Activated CD4-positive, alpha-beta T cell treated with anti-CD3 and anti-CD28 coated beads, Interleukin-2, amount 10 ng/mL, durations not matched to agents 7 days and 5 days (primary cell): ENCODE results near the gene KLF7. TPM values are rescaled to one million over a fixed set of nuclear protein-coding genes. Genes with fewer than 3 reads are reported as not detected.

Experiments
- CTCF ChIA-PET: fragments of 350-600 bp; sonication (Branson Sonifier 250); formaldehyde crosslinking; loops from one replicate; lab custom pipeline; 2021; ENCODE audit warnings: antibody characterized with exemption; lab: Charles Lee
- POLR2A ChIA-PET: fragments of 350-600 bp; sonication (Branson Sonifier 250); formaldehyde crosslinking; loops from one replicate; lab custom pipeline; 2021; ENCODE audit warnings: antibody characterized with exemption; lab: Charles Lee
- DNase-seq: peaks from one replicate; pipeline ENCODE4 v3.0.0-alpha.2; 2020
- H3K27ac Mint-ChIP-seq: one replicate; pipeline ENCODE4 v1.8.0; 2021; ENCODE audit warnings: mild to moderate bottlenecking, moderate library complexity, mixed read lengths
- H3K27me3 Mint-ChIP-seq: one replicate; pipeline ENCODE4 v1.8.0; 2021; ENCODE audit warnings: mixed read lengths
- H3K36me3 Mint-ChIP-seq: one replicate; pipeline ENCODE4 v1.8.0; 2021; ENCODE audit warnings: low read depth, mixed read lengths
- H3K4me1 Mint-ChIP-seq: one replicate; pipeline ENCODE4 v1.8.0; 2021; ENCODE audit warnings: mixed read lengths
- H3K4me3 Mint-ChIP-seq: one replicate; pipeline ENCODE4 v1.8.0; 2021; ENCODE audit warnings: mild to moderate bottlenecking, moderate library complexity, mixed read lengths
- H3K9me3 Mint-ChIP-seq: one replicate; pipeline ENCODE4 v1.8.0; 2021; ENCODE audit warnings: mixed read lengths
- total RNA-seq, 2 experiments: library from RNA; stranded (reverse); gene quantifications; one replicate each; pipeline ENCODE4 v1.2.3, GENCODE V29; 2021

KLF7 gene
- 10 to 100 TPM; 35.3 to 38.2 TPM for total RNA-seq

DNA sequence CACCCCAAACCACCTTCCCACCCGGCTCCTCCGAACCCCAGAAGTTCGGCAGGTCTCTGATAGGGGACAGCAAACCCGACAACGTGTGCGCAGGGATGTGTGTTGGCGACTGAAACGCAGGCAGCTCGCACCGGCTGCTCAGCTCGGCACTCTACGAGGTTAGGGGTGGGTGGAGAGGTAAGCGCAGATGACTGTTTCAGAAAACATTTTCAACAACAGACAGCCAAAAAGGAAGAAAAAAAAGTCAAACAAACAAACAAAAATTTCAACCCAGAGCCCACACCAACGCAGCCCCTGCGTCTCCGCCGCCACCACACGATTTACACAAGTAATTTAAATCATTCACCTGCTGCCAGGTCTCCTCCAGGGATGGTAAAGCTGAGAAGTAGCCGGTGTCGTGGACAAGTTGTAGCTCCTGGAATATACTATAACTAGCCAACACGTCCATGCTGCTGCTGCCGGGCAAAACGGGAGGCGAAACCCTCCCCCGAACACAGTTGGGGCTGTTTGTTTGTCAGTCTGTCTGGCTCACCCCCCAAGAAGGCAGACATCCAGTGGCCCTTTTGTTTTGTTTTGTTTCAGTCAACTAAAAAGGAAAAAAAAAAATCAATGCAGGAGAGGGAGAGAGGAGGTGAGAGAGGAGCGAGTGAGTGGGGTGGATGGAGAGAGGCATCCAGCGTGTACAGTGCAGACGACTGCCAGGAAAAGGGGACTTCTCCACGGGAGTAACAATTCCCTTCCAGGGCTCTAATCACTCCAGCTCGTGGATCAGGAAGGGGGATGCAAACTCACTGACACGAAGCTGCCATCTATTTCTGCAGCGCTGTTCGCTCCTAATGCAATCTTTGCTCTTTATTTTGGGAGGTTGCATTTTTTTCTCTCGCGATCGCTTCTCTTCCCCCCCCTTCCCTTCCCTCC lies at the start of gene KLF7:
KLF7 (minus strand) TSS at position 828 of the 918 bp plus-strand sequence; CDS start at position 448, 380 bp downstream.
- DNase-seq, result peak; percentile 66
- Mint-ChIP-seq H3K27ac (peak within 1 kb of the TSS; percentile 98), H3K9me3 (no peaks in the 10 kb centered on the region), H3K27me3 (no peaks in the 10 kb centered on the region), H3K4me3 (peak within 1 kb of the TSS; percentile 92), H3K4me1 (peaks cover 39% of the 10 kb centered on the region), H3K36me3 (peaks cover 31% of the 10 kb centered on the region)
- CTCF ChIA-PET, result interaction anchor here (0.5 to 1.4 kb wide), 9 partner anchors 9 to 361 kb away, joined by 3 to 4 read pairs (median 3); no protein-coding TSS in a partner anchor
- POLR2A ChIA-PET, result interaction anchor here (0.7 kb wide), 2 partner anchors 76 to 860 kb away, joined by 3 to 5 read pairs; partner anchors contain the start of gene PLEKHM3

DNA sequence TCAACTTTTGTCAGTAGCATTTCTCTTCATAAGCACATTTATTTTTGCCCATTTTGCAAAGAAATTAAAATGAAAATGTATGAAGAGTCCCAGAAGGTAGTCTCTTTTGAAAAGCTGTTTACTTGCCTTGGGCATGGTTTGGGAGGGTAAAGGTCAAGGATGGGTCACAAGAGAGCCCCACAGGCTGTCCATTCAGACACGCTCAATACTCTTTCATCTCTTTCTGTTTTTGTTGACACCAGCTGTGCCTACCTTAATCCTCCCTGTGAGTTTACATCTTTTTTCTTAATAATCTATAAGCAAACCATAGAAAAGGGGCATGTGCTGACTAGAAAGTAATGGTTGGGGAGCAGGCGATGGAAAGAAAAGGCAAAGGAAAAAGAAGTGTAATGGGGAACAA lies 49.6 kb upstream of the KLF7 start:
- Mint-ChIP-seq H3K27me3 (peaks cover 4% of the 10 kb centered on the region), H3K9me3 (peaks cover 4% of the 10 kb centered on the region), H3K4me3 (no peak overlapping the region), H3K36me3 (no peaks in the 10 kb centered on the region), H3K27ac (no peak overlapping the region), H3K4me1 (no peaks in the 10 kb centered on the region)
- CTCF ChIA-PET, result no interaction called here
- POLR2A ChIA-PET, result no interaction called here
- no peak for DNase-seq

DNA sequence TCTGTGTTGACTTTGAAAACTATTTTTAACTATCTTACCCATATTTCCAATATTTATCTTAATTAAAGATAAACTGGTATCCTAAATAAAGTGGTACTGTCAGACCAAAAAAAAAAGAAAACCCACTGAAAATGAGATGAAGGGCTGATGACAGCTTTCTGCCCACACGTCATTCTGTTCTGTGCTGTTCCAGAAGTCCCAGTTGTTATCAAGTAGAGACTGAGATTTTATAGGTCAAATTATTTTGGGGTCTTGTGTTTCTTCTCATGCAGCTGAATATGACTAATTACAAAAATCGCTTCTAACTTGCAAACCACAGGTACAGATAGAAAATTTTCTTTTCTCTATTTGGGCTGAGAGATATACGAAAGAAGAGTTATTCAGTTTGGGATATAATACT lies 48.7 kb upstream of the KLF7 start:
- Mint-ChIP-seq H3K27ac (no peak overlapping the region), H3K4me1 (no peaks in the 10 kb centered on the region), H3K9me3 (peaks cover 7% of the 10 kb centered on the region), H3K36me3 (no peaks in the 10 kb centered on the region), H3K4me3 (no peak overlapping the region), H3K27me3 (peaks cover 4% of the 10 kb centered on the region)
- DNase-seq, result no peak
- POLR2A ChIA-PET, result no interaction called here
- CTCF ChIA-PET, result no interaction called here

DNA sequence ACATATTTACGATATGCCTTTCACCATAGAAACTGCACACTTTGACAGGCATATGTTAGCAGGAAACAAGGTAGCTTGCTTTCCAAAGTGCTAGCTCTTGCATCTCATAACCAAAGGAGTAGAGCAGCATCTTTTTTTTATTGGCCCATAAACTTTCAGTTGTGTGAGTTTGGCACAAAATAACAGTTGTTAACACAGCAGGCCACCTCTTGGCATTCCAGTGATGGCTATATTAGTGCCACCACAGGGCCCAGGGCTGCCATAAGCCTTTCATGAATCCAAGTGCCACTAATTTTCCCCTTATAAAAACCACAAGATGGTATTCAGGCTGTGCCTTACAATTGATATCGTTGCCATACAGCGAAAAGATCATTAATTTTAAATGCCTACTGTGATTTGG lies 40.3 kb upstream of the KLF7 start:
- ChIA-PET POLR2A (no interaction called here), CTCF (interaction anchor here (1.2 kb wide), 1 partner anchor 17 kb away, joined by 3 read pairs; no protein-coding TSS in a partner anchor)
- H3K9me3 Mint-ChIP-seq, result peaks cover 5% of the 10 kb centered on the region
- no peaks in the 10 kb centered on the region for H3K36me3 Mint-ChIP-seq
- no peak for DNase-seq
- H3K4me3 Mint-ChIP-seq, result no peak overlapping the region
- no peak overlapping the region for H3K27ac Mint-ChIP-seq
- H3K4me1 Mint-ChIP-seq, result no peaks in the 10 kb centered on the region
- H3K27me3 Mint-ChIP-seq, result no peaks in the 10 kb centered on the region

DNA sequence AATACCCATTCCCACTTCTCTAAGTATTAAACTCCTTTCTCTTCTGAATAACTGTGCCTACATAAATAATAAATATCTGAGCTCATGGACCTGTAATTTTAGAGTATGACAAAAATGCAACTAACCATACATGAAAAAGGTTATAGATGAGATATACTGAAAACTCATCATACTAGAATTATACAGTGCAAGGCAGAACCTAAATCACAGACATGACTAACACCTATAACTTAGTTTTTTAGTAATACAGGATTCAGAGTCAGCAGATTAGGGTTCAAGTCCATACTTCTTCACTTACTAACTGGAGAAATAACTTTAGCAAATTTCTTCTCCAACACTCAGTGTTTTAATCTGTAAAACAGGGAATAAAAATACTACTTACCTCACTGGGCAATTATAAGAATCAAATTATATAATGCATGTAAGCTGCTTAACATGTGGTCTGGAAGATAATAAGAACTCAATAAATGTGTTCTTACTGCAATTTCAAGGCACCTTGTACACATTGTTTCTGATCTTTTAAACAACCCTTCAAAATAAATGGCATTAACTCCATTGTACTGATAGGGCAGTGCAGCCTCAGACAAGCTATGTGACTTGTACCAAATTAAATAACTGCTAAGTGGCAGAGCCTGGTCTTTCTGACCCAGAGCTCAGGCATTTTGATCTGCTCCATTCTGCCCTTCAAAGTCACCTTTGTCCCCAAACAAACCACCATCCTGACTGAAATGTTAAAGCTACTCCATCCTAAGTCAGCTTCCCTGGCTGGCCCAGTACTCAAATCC lies 39.6 kb upstream of the KLF7 start:
- H3K9me3 Mint-ChIP-seq, result peaks cover 5% of the 10 kb centered on the region
- no peak overlapping the region for H3K4me3 Mint-ChIP-seq
- CTCF ChIA-PET, result interaction anchor here (1.2 to 1.4 kb wide), 2 partner anchors 13 to 18 kb away, joined by 3 to 4 read pairs; no protein-coding TSS in a partner anchor
- no peaks in the 10 kb centered on the region for H3K27me3 Mint-ChIP-seq
- H3K4me1 Mint-ChIP-seq, result no peaks in the 10 kb centered on the region
- POLR2A ChIA-PET, result no interaction called here
- no peak overlapping the region for H3K27ac Mint-ChIP-seq
- no peaks in the 10 kb centered on the region for H3K36me3 Mint-ChIP-seq
- no peak for DNase-seq

DNA sequence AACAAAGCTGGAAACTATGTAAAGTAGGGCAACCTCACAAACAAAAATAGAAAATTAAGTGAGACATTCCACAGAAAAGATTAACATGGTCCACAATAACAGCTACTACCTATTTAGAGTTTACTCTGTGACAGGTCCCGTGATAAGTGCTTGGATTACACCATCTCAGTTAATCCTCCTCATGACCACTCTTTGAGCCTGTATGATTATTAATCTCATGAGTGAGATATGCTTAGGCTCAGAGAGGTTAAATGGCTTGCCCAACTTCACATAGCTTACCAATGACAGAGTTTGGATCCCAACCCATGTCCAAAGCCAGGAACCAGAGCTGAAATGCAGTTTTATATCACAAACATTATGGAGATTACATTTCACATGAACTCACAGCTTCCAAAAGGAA lies 37.3 kb upstream of the KLF7 start:
- Mint-ChIP-seq H3K9me3 (no peaks in the 10 kb centered on the region), H3K27ac (no peak overlapping the region), H3K27me3 (no peaks in the 10 kb centered on the region), H3K4me3 (no peak overlapping the region), H3K36me3 (no peaks in the 10 kb centered on the region), H3K4me1 (no peaks in the 10 kb centered on the region)
- ChIA-PET POLR2A (no interaction called here), CTCF (interaction anchor here (0.9 kb wide), 1 partner anchor 14 kb away, joined by 3 read pairs; no protein-coding TSS in a partner anchor)
- DNase-seq, result no peak

DNA sequence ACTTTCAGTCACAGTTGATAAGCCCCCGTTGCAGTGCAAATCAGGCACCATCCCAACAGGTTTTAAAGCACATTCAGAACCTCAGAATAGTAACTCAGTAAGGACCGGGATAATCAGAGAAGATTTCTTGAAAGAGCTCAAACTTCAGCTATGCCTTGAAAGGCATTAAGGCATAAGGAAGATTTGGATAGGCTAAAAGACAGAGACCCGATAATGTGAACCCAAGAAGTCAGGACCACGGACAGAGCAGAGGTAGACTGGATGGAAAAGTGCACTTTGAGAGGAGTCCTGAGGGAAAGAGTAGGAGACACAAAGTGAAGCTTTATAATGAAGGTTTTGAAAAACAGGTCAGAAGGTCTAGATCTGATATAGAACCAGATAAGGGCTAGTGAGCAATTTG lies 36.9 kb upstream of the KLF7 start:
- ChIA-PET CTCF (interaction anchor here (0.9 kb wide), 1 partner anchor 14 kb away, joined by 3 read pairs; no protein-coding TSS in a partner anchor), POLR2A (no interaction called here)
- Mint-ChIP-seq H3K27ac (no peak overlapping the region), H3K9me3 (no peaks in the 10 kb centered on the region), H3K27me3 (no peaks in the 10 kb centered on the region), H3K36me3 (no peaks in the 10 kb centered on the region), H3K4me3 (no peak overlapping the region), H3K4me1 (no peaks in the 10 kb centered on the region)
- peak; percentile 22 for DNase-seq

DNA sequence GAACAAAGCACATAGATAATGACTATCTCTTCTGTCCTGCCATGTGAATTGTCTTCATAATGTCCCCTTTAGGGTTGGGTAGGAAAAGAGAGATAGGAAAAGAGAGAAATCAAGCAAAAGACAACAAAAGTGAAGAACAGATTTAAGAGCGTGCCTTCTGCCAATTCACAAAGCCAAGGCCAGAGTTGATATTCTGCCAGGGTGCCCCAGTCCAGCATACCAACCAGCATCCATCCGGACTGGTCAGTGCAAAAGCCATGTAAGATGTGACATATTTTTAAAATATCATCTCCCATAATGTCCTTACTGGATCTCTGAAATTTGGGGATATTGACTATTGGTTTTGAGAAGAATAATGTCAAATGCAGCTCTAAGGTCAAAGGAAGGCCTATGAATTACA lies 35.7 kb upstream of the KLF7 start:
- no peaks in the 10 kb centered on the region for H3K4me1 Mint-ChIP-seq
- DNase-seq, result no peak
- no peaks in the 10 kb centered on the region for H3K9me3 Mint-ChIP-seq
- CTCF ChIA-PET, result interaction anchor here (1.7 kb wide), 1 partner anchor 9 kb away, joined by 6 read pairs; no protein-coding TSS in a partner anchor
- H3K36me3 Mint-ChIP-seq, result no peaks in the 10 kb centered on the region
- H3K27ac Mint-ChIP-seq, result no peak overlapping the region
- POLR2A ChIA-PET, result no interaction called here
- H3K4me3 Mint-ChIP-seq, result no peak overlapping the region
- no peaks in the 10 kb centered on the region for H3K27me3 Mint-ChIP-seq

DNA sequence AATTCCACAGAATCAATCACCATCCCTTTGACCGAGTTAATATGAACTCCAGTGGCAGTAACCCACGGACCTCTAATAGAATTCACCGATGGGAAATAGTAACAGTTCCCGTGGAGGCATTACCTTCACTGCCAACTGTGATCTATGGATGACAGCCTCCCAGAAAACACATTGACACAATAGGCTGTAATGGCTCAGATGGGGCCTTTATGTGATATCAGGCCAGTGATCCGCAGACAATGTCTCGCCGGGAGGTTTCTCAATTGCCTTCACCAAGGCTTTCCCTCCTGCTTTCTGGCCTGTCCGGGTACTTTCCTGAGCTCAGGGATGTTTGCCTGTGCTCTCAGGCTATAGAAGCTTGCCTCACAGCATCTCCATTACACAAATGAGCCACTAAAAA lies 34.4 kb upstream of the KLF7 start:
- DNase-seq, result no peak
- Mint-ChIP-seq H3K27me3 (no peaks in the 10 kb centered on the region), H3K27ac (no peak overlapping the region), H3K4me1 (no peaks in the 10 kb centered on the region), H3K4me3 (no peak overlapping the region), H3K36me3 (no peaks in the 10 kb centered on the region), H3K9me3 (no peaks in the 10 kb centered on the region)
- ChIA-PET POLR2A (no interaction called here), CTCF (interaction anchor here (1.4 to 1.7 kb wide), 2 partner anchors 8 to 15 kb away, joined by 3 to 6 read pairs; no protein-coding TSS in a partner anchor)

DNA sequence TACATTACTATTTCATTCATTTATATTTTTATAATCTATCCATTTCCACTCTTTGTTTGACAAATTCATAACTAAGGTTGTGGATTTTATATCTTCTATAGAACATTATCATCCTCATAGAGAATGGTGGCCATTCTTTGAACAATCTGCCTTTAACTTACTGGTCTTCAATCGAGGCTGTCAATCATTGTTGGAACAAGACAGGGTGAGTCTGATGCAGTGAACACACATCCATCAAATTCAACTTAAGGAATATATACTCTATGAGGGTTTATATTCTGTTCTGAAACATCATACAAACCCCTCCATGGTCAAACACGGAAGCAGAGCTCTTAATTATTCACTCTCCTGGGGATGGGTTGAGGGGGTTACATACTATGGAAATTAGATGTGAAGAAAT lies 28.3 kb upstream of the KLF7 start:
- CTCF ChIA-PET, result interaction anchor here (0.7 to 0.8 kb wide), 2 partner anchors 66 to 131 kb away, joined by 3 read pairs; no protein-coding TSS in a partner anchor

DNA sequence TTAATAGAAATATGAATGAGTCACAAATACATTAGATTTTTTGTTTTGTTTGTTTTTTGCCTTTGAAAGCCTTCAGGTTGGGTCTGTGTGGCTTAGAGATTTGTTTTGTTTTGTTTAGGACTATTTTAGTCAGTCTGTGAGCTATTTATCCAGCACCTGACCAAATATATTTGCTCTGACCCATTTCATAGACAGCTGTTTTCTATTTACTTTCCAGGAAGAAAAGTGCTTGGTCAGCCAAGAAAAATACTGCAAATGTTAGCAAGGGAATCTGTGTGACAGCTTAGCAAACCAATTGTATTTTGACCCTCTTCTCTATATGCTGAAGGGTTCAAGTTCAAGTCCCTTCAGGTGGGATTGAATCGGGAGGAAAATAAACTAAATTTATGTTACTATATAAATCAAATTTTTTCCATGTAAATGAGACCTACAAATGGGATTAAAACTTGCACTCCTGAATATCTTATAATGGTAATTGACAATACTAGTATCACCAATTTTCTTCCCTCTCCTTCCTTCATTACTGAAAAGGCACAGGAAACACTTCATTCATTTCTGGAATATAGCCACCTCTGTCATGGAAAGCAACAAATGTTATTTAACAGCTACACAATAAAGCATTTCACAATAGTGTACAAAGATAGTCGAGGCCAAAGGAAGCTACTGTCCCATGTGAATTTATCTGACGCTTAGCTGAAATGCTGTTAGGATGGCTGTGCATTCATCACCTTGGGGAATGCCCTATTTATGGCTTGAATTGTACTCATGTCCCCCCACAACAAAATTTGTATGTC lies 23.1 kb upstream of the KLF7 start:
- ChIA-PET POLR2A (no interaction called here), CTCF (interaction anchor here (0.8 to 1.4 kb wide), 3 partner anchors 14 to 75 kb away, joined by 3 read pairs; no protein-coding TSS in a partner anchor)
- no peak for DNase-seq
- Mint-ChIP-seq H3K9me3 (peaks cover 10% of the 10 kb centered on the region), H3K27me3 (peaks cover 5% of the 10 kb centered on the region), H3K27ac (no peak overlapping the region), H3K4me3 (no peak overlapping the region), H3K4me1 (peaks cover 10% of the 10 kb centered on the region), H3K36me3 (peaks cover 2% of the 10 kb centered on the region)

More for the DNA sequence above, 28.3 kb upstream of the KLF7 start:
- Mint-ChIP-seq H3K36me3 (no peaks in the 10 kb centered on the region), H3K9me3 (no peaks in the 10 kb centered on the region), H3K27ac (no peak overlapping the region), H3K4me1 (peaks cover 5% of the 10 kb centered on the region), H3K4me3 (no peak overlapping the region), H3K27me3 (peaks cover 3% of the 10 kb centered on the region)
- DNase-seq, result no peak
- POLR2A ChIA-PET, result no interaction called here

DNA sequence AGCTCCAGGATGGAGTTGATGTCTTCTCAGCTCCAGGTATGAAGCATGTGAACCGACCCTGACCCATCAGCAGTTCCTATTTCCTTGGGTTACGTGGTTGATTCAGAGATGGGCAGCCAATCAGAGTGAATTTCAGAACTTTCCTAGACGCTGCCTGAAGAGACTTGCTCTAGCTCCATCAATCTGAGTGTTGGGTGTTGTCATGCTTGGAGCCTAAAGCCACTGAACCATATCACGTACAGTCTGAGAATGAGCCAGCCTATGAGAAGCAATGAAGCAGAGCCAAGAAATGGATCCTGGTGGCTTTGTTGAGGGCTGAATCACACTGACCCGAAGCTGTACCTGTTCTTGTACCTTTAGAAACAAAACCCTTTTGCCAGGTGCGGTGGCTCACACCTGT lies 19.6 kb upstream of the KLF7 start:
- peaks cover 5% of the 10 kb centered on the region for H3K27me3 Mint-ChIP-seq
- H3K9me3 Mint-ChIP-seq, result peaks cover 10% of the 10 kb centered on the region
- no peak for DNase-seq
- peaks cover 5% of the 10 kb centered on the region for H3K4me1 Mint-ChIP-seq
- peaks cover 2% of the 10 kb centered on the region for H3K36me3 Mint-ChIP-seq
- ChIA-PET POLR2A (no interaction called here), CTCF (interaction anchor here (1.4 to 1.5 kb wide), 2 partner anchors 8 to 15 kb away, joined by 3 to 5 read pairs; no protein-coding TSS in a partner anchor)
- no peak overlapping the region for H3K27ac Mint-ChIP-seq
- H3K4me3 Mint-ChIP-seq, result no peak overlapping the region
